Middle frontal gyrus (tissue), 1 donor: ENCODE data around the gene GDPD5.

ENCODE experiments used
- DNase-seq: peaks from one replicate; pipeline ENCODE4 v3.0.0-alpha.2; 2015; ENCODE audit warnings: low spot score; ENCODE audit errors: extremely low spot score

GDPD5 gene

DNA sequence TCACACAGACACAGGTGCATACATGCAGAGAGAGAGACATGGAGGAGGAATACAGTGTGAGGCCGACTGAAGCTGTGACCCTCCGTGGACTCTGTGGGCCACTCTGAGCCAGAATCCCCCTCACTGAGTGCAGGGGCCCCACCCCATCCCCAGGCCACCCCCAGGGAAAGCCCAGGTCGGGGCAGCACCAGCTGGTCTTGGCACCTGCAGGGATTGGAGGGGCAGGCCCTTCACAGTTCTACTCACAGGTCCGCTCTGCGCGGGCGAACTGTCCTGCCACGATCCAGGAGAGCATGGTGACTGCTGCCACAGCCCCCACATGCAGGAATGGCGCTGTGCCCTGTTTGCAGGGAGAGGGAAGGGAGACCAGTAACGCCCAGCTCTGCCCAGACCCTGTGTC lies 76.5 kb downstream of the GDPD5 start:
- no peak for DNase-seq

DNA sequence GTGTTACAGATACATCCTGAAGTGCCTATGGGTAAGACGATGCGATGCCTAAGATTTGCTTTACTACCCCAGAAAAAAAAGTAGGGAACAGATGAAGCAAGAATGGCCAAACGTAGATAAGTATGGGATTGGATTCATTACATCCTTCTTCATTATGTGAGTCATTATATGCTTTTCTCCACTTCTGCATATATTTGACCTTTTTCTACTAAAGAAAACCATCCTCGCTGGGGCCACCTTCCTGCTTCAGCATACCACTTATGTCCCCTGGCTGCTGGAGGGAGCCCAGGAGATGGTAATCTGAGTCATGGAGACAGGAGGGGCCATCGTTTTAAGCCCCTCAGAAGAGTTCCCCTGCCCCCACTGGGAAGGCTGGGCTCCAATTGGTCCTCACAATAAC lies 78.3 kb downstream of the GDPD5 start:
- no peak for DNase-seq

DNA sequence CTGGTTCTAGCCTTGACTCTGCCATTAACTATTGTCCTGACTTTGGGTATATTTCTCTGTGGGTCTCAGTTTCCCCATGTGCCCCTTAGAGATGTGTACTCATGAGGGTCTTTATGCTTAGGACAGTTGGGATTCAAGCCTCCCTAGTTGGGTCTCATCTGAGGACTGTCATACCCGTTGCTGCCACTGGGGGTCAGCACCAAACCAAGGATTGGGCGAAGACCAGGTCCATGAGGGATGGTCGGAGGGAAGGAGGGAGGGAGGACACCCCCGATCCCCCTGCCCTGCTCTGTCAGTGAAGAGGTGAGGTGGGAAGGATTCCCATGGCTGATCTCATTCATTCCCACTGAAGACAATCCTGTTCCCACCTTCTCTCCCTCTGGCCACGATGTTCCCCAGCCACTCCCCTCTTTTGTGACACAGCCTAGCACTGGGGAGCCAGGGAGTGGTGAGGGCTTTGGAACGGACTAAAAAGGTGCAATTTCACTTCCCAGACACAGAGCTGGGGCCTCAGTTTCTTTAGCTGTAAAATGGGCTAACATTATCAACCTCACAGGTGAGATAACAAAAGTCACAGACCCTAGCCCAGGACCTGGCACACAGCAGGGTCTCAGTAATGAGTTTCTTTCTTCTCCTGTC lies 80.3 kb downstream of the GDPD5 start:
- DNase-seq, result no peak

GRCh38 chr11:75443043-75443442 lies 82.7 kb downstream of the GDPD5 start:
- DNase-seq, result no peak

DNA sequence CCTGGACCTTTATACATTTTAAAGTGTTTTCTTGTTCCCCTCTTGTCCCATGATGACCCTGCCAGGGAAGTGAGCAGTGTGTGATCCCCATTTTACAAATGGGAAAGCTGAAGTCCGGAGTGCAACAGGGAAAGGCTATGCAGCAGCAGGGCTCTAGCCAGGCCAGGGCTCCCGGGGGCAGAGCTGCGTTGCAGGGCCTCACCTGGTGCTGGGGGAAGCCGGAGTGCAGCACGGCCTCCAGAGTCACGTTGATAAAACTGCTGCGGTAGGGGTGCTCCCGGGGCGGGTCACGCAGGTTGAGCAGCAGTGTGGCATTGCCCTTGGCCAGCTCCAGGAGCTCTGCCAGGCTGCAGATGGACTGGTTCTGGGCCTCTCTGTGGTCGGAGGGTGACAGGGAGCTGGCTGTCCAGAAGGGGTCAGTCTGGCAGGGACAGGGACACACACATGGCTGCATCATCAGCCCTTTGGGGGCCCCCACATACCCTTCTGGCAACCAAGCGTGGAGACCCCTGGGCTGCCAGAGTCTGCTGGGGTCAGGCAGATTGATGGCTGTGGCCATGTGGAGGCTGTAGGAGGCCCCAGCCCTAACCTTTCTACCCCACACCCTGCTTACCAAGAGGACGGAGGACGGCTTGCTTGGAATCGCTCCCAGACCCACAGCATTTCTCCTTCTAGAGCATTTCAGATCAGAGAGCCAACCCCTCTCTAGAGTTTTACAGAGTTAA lies 83.4 kb downstream of the GDPD5 start:
- DNase-seq, result no peak

- DNase-seq, result no peak
Measured at GRCh38 chr11:75441804-75442132, 84.0 kb downstream of the GDPD5 start.

GRCh38 chr11:75440960-75441803 lies 84.6 kb downstream of the GDPD5 start:
- DNase-seq, result no peak

DNA sequence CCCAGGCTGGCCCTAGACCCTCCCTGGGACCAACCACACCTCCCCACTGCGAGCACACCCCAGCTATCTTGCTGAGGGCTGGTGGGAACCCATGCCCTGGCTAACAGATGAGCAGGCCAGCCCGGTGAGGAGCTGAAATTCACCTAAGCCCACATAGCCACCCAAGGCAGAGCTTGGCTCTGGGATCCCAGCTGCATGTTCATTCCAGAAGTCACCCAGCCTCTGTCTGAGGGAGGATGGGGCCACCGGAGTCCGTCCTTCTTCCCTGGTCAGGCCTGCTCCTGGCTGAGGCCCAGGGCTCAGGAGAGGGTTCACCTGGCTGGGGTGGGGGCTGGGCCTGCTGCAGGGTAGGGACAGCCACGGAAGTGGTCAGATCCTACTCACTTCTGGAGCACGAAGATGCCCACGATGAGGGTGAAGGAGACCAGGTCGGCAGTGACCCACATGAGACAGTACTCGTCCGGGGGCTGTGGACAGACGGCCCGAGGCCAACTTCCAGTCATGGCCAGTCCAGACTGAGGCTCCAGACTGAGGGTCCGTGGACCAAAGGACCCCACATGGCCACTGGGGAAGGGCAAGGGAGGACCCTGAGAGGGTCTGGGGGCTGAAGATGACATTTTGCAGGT lies 86.1 kb downstream of the GDPD5 start:
- DNase-seq, result no peak

- no peak for DNase-seq
Measured at GRCh38 chr11:75439026-75439425, 86.7 kb downstream of the GDPD5 start.

DNA sequence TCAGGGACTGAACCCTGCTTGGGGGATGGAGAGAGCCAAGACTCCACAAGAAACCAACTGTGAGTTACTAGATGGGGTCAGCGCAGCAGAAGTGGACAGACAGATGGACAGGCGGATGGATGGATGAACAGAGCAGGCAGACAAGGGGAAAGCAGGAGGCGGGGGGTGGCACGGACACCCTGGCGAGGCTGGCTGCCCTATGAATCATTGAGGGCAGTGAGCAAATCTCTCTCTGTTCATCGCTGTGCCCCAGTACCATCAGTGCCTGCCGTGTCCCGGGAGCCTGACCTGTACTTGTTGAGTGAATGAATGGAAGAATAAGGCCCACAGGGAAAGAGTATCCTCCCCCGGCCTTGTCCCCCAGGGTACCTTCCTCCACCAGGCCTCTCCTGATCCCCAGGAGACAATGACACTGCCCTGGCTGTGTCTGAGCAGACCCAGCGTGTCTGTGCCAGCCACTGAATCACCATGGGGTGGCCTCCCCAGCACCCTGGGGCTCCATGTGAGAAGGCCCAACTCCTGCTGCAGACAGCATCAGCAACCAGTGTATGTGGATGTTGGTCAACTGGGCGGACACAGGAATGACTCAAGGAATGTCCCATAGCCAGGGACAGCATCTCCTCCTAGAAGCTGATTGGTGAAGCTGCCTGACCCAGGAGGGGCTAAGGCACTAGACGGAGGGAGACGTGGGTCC lies 87.6 kb downstream of the GDPD5 start:
- no peak for DNase-seq

GRCh38 chr11:75436806-75437205 lies 88.9 kb downstream of the GDPD5 start:
- no peak for DNase-seq

DNA sequence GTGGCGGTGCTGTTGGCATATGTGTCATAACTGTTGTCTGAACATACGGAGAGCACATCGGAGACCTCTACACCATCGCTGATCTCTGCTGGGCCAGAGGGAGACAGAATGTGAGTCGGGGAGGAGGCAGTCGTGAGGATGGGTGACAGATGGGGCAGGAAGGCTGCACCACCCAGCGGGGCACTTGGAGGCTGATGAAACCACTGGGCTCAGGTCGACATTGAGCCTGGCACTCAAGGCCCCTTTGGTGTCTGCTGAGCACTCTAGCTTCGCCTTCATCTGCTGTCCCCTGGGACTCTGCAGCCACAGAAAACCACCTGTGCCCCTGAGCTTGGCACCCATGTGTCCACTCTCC lies 90.2 kb downstream of the GDPD5 start:
- DNase-seq, result no peak

- DNase-seq, result no peak
Measured at GRCh38 chr11:75434886-75435570, 90.7 kb downstream of the GDPD5 start.

DNA sequence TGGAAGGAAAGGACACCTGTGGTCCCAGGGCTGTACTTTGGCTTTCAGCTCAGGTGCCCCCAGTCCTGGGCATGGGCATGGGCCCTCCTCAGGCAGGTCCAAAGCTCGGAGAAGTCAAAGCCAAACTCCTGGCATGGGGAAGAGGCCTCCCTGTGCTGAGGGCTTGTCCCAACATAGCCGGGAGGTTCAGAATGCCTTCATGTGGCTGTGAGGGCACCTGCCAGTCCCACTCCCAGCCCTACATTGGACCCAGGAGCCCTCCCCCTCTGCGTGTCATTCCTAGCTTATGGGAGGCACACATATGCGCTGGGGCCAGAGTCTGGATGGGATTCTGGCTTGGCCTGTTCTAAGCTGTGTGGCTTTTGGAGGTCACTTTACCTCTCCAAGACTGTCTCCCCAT lies 91.7 kb downstream of the GDPD5 start:
- DNase-seq, result no peak

DNA sequence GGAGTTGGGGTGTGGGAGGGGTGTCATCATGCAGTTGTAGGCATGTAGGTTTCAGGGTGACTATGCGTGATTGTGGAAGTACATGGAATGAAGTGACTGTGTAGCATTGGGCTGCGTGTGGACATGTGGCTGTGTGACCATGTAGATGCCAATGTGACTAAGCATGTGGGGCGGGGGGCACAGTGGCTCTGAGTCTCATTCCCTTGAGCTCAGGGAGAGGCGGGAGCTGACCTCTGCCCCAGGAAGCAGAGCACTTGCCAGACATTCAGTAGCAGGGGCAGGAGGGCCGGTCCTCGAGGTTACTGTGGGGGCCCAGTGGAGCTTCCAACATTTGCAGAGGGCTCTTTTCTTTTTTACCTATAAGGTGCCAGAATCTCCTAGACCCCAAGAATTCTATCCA lies 92.3 kb downstream of the GDPD5 start:
- DNase-seq, result no peak

GRCh38 chr11:75432911-75433321 lies 92.8 kb downstream of the GDPD5 start, which contains the start of gene KLHL35:
KLHL35 (minus strand) TSS chr11:75433203; CDS start chr11:75430629, 2,574 bp downstream.
- DNase-seq, result no peak

GRCh38 chr11:75431533-75432525 lies 93.9 kb downstream of the GDPD5 start:
- DNase-seq, result no peak

GRCh38 chr11:75430714-75431532 lies 94.8 kb downstream of the GDPD5 start:
- DNase-seq, result no peak
